GM10847 (cell line): Measurements from ENCODE around the gene TAX1BP3.

Experiments
- POLR2A ChIP-seq: IDR thresholded peaks from 2 replicates; pipeline ENCODE4 v1.6.1; 2011; ENCODE audit not compliant: insufficient read length; ENCODE audit errors: extremely low read depth

Gene TAX1BP3

GRCh38 chr17:3645310-3645709 is 23.1 kb downstream of the TAX1BP3 start:
- TF ChIP-seq POLR2A: no peak

DNA sequence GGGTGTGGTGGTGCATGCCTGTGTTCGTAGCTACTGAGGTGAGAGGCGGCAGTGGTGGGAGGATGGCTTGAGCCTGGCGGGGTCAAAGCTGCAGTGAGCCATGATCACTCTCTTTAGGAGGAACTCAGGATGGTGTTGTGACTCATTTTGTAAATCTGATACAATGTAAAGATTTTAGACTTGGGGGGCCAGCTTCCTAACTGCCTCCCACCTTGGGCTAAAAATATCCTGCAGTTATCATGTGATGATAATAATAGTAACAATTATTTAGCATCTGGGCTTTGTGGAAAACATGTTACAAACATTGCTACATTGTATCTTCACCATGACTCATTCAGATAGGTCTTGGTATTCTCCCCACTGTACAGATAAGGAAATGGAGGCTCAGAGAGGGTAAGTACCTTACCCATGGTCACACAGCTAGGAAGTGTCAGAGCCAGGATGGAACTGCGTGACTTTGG is 24.5 kb downstream of the TAX1BP3 start:
- no peak for TF ChIP-seq POLR2A

DNA sequence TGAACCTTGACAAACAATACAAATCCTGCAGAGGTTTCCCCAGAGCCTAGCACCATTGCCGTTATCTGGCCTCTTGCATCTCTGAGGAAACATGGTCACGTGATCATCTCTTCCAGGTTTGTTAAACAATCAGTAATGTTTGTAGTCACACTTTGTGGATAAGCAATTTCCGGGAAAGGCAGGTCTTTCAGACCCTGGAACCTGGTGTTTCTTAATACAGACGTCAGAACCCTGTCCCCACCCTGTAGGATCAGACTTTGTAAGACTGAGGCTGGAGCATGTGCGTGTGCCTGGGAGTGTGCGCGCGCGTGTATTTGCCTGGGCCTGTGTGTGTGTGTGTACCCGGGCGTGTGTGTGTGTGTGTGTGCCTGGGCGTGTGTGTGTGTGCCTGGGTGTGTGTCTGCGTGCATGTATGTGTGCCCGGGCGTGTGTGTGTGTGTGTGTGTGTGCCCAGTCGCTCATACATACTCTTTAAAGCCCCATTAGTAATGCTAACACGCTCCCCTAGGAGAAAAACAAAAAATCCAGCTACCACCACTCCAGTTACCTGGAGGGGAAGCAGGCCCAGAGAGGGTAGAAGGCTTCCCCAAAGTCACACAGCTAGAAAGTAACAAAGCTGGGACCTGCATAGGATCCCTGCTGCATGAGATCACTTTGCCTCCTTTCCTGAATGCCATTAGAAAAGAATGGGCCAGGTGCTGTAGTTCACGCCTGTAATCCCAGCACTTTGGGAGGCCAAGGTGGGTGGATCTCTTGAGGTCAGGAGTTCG is 26.5 kb downstream of the TAX1BP3 start:
- TF ChIP-seq POLR2A: no peak

DNA sequence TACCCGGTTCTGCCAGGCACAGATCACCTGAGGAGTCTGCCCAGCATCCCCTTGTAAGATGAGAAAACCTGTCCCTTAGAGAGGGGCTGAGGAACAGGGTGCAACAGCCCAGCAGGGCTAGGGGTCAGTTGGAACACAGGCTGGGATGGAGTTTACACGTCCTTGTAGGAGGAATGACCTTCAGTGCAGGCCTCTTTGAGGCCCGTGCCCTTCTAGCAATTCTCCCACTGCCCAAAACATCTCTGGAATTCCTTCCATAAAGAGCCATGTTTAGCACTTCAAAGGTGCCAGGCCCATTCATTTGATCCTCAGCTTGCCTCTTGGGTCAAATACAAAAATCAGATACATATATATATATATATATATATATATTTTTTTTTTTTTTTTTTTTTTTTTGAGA is 27.4 kb downstream of the TAX1BP3 start:
- TF ChIP-seq POLR2A: no peak

DNA sequence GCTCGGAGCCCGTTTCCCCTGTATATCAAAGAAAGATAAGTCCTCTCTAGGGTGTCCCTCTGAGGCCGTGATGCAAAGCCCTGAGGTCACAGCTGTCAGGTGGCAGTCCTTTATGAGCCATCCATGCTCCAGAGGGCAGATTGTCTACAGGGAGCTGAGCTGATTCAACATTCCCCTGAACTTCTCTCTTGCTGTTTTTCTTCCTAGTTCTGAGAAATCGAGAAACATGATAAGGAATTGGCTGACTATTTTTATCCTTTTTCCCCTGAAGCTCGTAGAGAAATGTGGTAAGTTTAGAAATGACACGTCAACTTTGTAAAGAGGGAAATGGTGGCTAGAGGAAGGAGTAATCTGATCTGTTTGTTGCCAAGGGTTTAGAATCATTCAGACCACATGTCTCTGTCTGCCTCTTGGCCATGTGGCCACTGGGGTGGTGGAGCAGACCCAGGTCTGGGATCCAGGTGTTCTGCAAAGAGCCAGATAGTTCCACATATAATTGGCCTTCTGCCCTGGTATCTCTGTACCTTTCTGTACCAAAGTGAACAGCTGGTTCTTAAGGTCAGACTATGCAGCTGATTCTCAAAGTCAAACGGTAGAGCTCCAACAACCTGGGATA is 28.3 kb downstream of the TAX1BP3 start:
- TF ChIP-seq POLR2A: no peak

DNA sequence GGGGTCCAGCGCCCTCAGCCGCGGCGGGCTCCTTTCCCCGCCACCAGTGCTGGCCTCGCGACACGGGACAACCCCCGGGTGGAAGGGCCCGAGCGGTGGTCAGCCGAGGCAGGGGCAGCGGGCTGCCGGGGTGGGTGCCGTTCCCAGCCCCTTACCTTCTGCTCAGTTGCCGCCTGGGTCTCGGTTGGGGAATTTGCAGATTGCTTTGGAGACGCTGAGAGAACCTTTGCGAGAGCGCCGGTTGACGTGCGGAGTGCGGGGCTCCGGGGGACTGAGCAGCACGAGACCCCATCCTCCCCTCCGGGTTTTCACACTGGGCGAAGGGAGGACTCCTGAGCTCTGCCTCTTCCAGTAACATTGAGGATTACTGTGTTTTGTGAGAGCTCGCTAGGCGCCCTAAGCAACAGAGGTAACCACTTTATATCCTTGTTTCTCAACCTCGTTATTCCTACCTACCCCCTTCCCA is 31.4 kb downstream of the TAX1BP3 start:
- no peak for TF ChIP-seq POLR2A

GRCh38 chr17:3636154-3636907 is 32.0 kb downstream of the TAX1BP3 start, which contains the start of the genes CTNS and SHPK:
CTNS (plus strand) TSS chr17:3636760; CDS start chr17:3640207, 3,447 bp downstream.
SHPK (minus strand) TSS chr17:3636250; CDS start chr17:3636219, 31 bp downstream.
- TF ChIP-seq POLR2A: peak; percentile 78

DNA sequence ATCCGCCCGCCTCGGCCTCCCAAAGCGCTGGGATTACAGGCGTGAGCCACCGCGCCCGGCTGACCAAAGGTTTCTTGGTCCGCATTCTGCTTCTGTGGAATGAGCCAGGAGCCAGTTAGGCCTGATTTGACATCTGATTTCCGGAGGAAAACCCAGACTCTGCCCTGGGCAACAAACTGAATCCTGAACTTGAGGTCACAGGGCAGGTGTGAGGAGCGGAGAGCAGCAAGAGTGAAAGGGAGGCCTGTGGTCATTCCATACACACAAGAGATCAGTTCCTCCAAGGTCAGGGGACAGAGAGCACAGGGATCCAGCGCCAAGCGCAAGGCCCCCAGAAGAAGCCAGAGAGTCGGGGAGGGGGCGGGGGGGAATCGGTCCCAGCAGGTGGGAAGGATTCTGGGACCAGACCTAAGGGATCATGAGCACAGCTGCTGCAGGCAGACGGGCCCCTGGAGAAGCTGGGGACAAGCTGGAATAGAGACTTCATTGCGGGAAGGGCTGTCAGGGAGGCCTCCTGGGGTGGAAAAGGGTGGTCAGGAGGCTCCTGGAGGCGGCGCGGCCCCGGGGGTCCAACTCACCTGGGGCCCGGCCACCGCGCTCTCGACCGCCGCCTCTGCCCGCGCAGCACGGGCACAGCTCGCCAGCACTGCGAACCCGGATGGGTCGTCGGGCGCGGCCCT is 32.8 kb downstream of the TAX1BP3 start:
- TF ChIP-seq POLR2A: no peak

- TF ChIP-seq POLR2A: no peak
Measured at GRCh38 chr17:3632287-3632686, 36.1 kb downstream of the TAX1BP3 start.

- no peak for TF ChIP-seq POLR2A
Measured at GRCh38 chr17:3630781-3631180, 37.6 kb downstream of the TAX1BP3 start.

GRCh38 chr17:3627769-3628167 is 40.6 kb downstream of the TAX1BP3 start:
- no peak for TF ChIP-seq POLR2A

- no peak for TF ChIP-seq POLR2A
Measured at GRCh38 chr17:3626831-3627768, 41.3 kb downstream of the TAX1BP3 start.

- TF ChIP-seq POLR2A: no peak
Measured at GRCh38 chr17:3622977-3623594, 45.3 kb downstream of the TAX1BP3 start.

- TF ChIP-seq POLR2A: no peak
Measured at GRCh38 chr17:3621146-3621720, 47.1 kb downstream of the TAX1BP3 start.
